SK-N-SH treated with all-trans-retinoic acid at 6 μM for 48 hours (cell line): ENCODE results near the gene TSN.

Source experiments
- ATAC-seq: fragments of 200-7000 bp; cut with Tn5 transposase; 3 replicates; pipeline ENCODE4 v1.9.1; 2020; ENCODE audit warnings: mild to moderate bottlenecking, moderate library complexity
- ARNTL ChIP-seq: fragments of 450-650 bp; formaldehyde crosslinking; IDR thresholded peaks from 2 replicates; pipeline ENCODE4 v1.5.0; 2020; ENCODE audit warnings: low read depth, mild to moderate bottlenecking, moderate library complexity, borderline replicate concordance
- CSDC2 ChIP-seq: fragments of 250-450 bp; sonication (Bioruptor Pico); IDR thresholded peaks from 2 replicates; pipeline ENCODE4 v1.5.0; 2020; ENCODE audit warnings: mild to moderate bottlenecking, moderate library complexity
- ESRRG ChIP-seq: fragments of 250-450 bp; sonication (Bioruptor Pico); IDR thresholded peaks from 2 replicates; pipeline ENCODE4 v1.6.1; 2021; ENCODE audit warnings: mild to moderate bottlenecking
- ISL1 ChIP-seq: fragments of 250-450 bp; sonication (Bioruptor Pico); IDR thresholded peaks from 2 replicates; pipeline ENCODE4 v2.1.2; 2022; ENCODE audit warnings: mild to moderate bottlenecking, moderate library complexity
- OSR1 ChIP-seq: fragments of 250-450 bp; sonication (Bioruptor Pico); IDR thresholded peaks from 2 replicates; pipeline ENCODE4 v1.8.0; 2022; ENCODE audit warnings: moderate library complexity, mild to moderate bottlenecking, inconsistent platforms
- SNAI2 ChIP-seq: fragments of 250-450 bp; sonication (Bioruptor Pico); IDR thresholded peaks from 2 replicates; pipeline ENCODE4 v1.5.0; 2020; ENCODE audit warnings: mild to moderate bottlenecking, moderate library complexity
- TCF4 ChIP-seq: fragments of 250-450 bp; sonication (Bioruptor Pico); IDR thresholded peaks from 2 replicates; pipeline ENCODE4 v1.8.0; 2021; ENCODE audit warnings: mild to moderate bottlenecking, moderate library complexity, borderline replicate concordance
- ZC3H10 ChIP-seq: fragments of 250-450 bp; sonication (Bioruptor Pico); IDR thresholded peaks from 2 replicates; pipeline ENCODE4 v1.5.1; 2021; ENCODE audit warnings: mild to moderate bottlenecking, moderate library complexity
- ZFP3 ChIP-seq: fragments of 250-450 bp; sonication (Bioruptor Pico); IDR thresholded peaks from 2 replicates; pipeline ENCODE4 v1.5.0; 2020; ENCODE audit warnings: mild to moderate bottlenecking, moderate library complexity
- ZFP30 ChIP-seq: fragments of 450-650 bp; formaldehyde crosslinking; IDR thresholded peaks from 2 replicates; pipeline ENCODE4 v1.5.0; 2022; ENCODE audit warnings: mild to moderate bottlenecking, moderate library complexity
- ZNF565 ChIP-seq: fragments of 450-650 bp; formaldehyde crosslinking; conservative IDR thresholded peaks from 2 replicates; pipeline ENCODE4 v1.5.0; 2020; ENCODE audit warnings: low read depth, mild to moderate bottlenecking, moderate library complexity
- ZNF70 ChIP-seq: fragments of 450-650 bp; formaldehyde crosslinking; IDR thresholded peaks from 2 replicates; pipeline ENCODE4 v1.5.0; 2020; ENCODE audit warnings: mild to moderate bottlenecking, moderate library complexity
- ZNF8 ChIP-seq: fragments of 450-650 bp; formaldehyde crosslinking; IDR thresholded peaks from 2 replicates; pipeline ENCODE4 v1.5.0; 2020; ENCODE audit warnings: mild to moderate bottlenecking, moderate library complexity
- TF ChIP-seq, protein P1 (sequence below): fragments of 250-450 bp; sonication (Bioruptor Pico); IDR thresholded peaks from 2 replicates; pipeline ENCODE4 v1.8.0; 2021; ENCODE audit warnings: low read depth, mild to moderate bottlenecking, moderate library complexity, borderline replicate concordance
- TF ChIP-seq, protein P2 (sequence below): fragments of 250-450 bp; sonication (Bioruptor Pico); IDR thresholded peaks from 2 replicates; pipeline ENCODE4 v1.5.1; 2020; ENCODE audit warnings: low read depth, mild to moderate bottlenecking, moderate library complexity
- TF ChIP-seq, protein P3 (sequence below): fragments of 250-450 bp; sonication (Bioruptor Pico); IDR thresholded peaks from 2 replicates; pipeline ENCODE4 v1.8.0; 2020; ENCODE audit warnings: mild to moderate bottlenecking, moderate library complexity, borderline replicate concordance
- TF ChIP-seq, protein P4 (sequence below): fragments of 250-450 bp; sonication (Bioruptor Pico); IDR thresholded peaks from 2 replicates; pipeline ENCODE4 v1.5.0; 2020; ENCODE audit warnings: mild to moderate bottlenecking, moderate library complexity

Gene TSN

DNA sequence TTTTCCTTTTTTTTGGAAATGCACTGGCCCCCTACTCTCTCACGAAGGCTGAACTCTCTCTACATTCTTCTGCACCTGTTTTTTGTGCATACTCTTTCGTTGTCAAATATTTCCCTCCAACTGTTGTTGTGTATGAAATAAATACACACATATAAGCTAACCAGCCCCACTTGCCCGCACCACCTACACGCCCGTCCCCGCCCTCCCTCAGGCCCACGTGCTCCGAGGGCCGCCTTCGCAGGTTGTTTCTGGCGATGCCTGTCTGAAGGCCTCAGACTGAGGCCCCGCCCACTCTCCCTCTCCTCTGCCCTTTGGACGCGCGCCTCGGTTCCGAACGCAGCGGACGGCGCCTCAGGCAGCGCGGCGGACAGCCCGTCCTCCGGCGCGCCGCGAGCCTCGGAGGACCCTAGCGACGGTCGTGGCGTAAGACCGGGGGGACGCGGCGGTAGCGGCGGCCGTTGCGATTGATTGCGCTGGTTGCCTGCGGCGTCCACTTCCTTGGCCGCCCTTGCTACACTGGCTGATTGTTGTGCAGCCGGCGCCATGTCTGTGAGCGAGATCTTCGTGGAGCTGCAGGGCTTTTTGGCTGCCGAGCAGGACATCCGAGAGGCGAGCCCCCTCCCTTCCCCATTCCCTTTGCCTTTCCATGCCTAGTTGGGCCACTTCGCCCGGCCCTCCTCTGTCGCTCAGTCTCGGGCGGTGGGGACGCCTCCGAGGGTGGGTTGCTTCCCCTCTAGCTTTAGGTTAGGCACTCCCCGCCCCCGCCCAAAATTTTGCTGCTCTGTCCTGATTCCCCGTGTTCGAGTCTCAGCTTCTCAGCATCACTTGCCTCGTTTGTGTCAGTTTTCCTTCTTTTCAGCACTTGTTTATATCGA is at the start of gene TSN:
Gene TSN, plus strand, starts transcription at position 415 of the 875 bp plus-strand sequence. Its CDS starts 129 bp downstream, at position 544.
- TF ChIP-seq, protein P1, sequence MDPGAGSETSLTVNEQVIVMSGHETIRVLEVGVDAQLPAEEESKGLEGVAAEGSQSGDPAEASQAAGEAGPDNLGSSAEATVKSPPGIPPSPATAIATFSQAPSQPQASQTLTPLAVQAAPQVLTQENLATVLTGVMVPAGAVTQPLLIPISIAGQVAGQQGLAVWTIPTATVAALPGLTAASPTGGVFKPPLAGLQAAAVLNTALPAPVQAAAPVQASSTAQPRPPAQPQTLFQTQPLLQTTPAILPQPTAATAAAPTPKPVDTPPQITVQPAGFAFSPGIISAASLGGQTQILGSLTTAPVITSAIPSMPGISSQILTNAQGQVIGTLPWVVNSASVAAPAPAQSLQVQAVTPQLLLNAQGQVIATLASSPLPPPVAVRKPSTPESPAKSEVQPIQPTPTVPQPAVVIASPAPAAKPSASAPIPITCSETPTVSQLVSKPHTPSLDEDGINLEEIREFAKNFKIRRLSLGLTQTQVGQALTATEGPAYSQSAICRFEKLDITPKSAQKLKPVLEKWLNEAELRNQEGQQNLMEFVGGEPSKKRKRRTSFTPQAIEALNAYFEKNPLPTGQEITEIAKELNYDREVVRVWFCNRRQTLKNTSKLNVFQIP (CRISPR knock-in tag) = 0 out of 2 replicates have a peak, but pooled peaks have one; percentile 11
- TF ChIP-seq, protein P2, sequence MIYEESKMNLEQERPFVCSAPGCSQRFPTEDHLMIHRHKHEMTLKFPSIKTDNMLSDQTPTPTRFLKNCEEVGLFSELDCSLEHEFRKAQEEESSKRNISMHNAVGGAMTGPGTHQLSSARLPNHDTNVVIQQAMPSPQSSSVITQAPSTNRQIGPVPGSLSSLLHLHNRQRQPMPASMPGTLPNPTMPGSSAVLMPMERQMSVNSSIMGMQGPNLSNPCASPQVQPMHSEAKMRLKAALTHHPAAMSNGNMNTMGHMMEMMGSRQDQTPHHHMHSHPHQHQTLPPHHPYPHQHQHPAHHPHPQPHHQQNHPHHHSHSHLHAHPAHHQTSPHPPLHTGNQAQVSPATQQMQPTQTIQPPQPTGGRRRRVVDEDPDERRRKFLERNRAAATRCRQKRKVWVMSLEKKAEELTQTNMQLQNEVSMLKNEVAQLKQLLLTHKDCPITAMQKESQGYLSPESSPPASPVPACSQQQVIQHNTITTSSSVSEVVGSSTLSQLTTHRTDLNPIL (CRISPR knock-in tag) = no peak
- TF ChIP-seq, protein P3, sequence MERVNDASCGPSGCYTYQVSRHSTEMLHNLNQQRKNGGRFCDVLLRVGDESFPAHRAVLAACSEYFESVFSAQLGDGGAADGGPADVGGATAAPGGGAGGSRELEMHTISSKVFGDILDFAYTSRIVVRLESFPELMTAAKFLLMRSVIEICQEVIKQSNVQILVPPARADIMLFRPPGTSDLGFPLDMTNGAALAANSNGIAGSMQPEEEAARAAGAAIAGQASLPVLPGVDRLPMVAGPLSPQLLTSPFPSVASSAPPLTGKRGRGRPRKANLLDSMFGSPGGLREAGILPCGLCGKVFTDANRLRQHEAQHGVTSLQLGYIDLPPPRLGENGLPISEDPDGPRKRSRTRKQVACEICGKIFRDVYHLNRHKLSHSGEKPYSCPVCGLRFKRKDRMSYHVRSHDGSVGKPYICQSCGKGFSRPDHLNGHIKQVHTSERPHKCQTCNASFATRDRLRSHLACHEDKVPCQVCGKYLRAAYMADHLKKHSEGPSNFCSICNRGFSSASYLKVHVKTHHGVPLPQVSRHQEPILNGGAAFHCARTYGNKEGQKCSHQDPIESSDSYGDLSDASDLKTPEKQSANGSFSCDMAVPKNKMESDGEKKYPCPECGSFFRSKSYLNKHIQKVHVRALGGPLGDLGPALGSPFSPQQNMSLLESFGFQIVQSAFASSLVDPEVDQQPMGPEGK (CRISPR knock-in tag) = no peak
- TF ChIP-seq ZNF70 (CRISPR knock-in tag) (no peak), SNAI2 (CRISPR knock-in tag) (no peak), ISL1 (CRISPR knock-in tag) (no peak)

DNA sequence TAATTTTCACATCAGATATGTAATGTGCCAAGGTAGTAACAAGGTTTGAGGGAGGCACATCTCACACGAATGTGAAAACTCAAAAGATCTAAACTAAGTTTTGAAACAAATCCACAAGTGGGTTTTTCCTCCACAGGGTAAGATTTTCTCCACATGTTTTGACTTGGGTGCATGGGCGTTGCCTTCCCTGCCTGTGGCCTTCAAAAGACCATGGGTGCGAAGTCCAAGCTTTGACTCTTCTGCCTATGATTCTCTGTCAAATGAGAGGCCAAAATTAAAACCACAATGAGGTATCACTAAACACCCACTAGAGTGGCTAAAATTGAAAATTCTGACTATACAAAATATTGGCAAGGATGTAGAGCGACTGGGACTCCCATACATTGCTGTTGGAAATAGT is 49.5 kb upstream of the TSN start:
- no peak for TF ChIP-seq ESRRG (CRISPR knock-in tag)
- no peak for TF ChIP-seq SNAI2 (CRISPR knock-in tag)
- no peak for TF ChIP-seq OSR1 (CRISPR knock-in tag)
- TF ChIP-seq ZC3H10 (CRISPR knock-in tag) = no peak
- TF ChIP-seq, protein P1 (CRISPR knock-in tag) = no peak
- TF ChIP-seq, protein P2 (CRISPR knock-in tag) = no peak
- no peak for TF ChIP-seq ZNF565 (CRISPR knock-in tag)
- no peak for TF ChIP-seq ARNTL (CRISPR knock-in tag)
- no peak for TF ChIP-seq CSDC2 (CRISPR knock-in tag)
- TF ChIP-seq TCF4 (CRISPR knock-in tag) = no peak
- no peak for TF ChIP-seq ZFP30 (CRISPR knock-in tag)
- ATAC-seq = no peak

More for the DNA sequence above, at the start of gene TSN:
- peak; percentile 100 for ATAC-seq

DNA sequence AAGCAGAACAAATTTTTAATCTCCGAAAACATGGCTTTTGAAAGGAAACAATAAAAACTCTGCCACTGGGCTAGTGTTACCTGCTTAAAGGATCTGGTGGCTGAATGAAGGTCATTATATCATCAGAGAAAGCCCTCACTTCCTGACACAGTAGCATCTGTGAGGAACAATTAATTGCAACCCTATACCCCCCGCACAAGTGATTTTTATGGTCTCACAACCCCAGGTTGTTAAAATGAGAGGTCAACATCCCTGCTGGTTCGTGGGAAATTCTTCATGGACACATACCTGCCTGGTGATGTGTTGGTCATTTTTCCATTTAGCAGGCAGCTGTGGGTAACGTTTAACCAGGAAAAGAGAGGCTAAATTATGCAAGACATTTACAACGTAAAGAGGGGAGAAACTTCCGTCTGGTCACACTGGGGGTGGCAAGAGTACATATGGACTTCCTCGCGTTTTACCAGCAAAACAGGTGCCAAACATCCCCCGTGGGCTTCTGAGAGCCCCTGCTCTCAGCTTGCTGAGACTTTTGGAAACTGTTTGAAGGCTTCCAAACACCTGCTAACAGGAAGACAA is 48.0 kb upstream of the TSN start:
- no peak for TF ChIP-seq TCF4 (CRISPR knock-in tag)
- TF ChIP-seq ZFP3 (CRISPR knock-in tag) = no peak
- no peak for TF ChIP-seq ZFP30 (CRISPR knock-in tag)
- no peak for TF ChIP-seq ESRRG (CRISPR knock-in tag)
- no peak for TF ChIP-seq SNAI2 (CRISPR knock-in tag)
- TF ChIP-seq, protein P4, sequence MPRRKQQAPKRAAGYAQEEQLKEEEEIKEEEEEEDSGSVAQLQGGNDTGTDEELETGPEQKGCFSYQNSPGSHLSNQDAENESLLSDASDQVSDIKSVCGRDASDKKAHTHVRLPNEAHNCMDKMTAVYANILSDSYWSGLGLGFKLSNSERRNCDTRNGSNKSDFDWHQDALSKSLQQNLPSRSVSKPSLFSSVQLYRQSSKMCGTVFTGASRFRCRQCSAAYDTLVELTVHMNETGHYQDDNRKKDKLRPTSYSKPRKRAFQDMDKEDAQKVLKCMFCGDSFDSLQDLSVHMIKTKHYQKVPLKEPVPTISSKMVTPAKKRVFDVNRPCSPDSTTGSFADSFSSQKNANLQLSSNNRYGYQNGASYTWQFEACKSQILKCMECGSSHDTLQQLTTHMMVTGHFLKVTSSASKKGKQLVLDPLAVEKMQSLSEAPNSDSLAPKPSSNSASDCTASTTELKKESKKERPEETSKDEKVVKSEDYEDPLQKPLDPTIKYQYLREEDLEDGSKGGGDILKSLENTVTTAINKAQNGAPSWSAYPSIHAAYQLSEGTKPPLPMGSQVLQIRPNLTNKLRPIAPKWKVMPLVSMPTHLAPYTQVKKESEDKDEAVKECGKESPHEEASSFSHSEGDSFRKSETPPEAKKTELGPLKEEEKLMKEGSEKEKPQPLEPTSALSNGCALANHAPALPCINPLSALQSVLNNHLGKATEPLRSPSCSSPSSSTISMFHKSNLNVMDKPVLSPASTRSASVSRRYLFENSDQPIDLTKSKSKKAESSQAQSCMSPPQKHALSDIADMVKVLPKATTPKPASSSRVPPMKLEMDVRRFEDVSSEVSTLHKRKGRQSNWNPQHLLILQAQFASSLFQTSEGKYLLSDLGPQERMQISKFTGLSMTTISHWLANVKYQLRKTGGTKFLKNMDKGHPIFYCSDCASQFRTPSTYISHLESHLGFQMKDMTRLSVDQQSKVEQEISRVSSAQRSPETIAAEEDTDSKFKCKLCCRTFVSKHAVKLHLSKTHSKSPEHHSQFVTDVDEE (CRISPR knock-in tag) = no peak
- TF ChIP-seq, protein P1 (CRISPR knock-in tag) = no peak
- no peak for TF ChIP-seq ZC3H10 (CRISPR knock-in tag)
- TF ChIP-seq, protein P2 (CRISPR knock-in tag) = no peak
- no peak for TF ChIP-seq ZNF8
- TF ChIP-seq ZNF565 (CRISPR knock-in tag) = no peak
- no peak for ATAC-seq
